ENCODE measurements around the gene C12orf75.

GRCh38 chr12:105349138-105349537, 18.6 kb downstream of the C12orf75 start:
- no peak for TF ChIP-seq PKNOX1 (IDR thresholded peaks at IDR 0.05)
- TF ChIP-seq FOXK2 (IDR thresholded peaks at IDR 0.05): no peak
- no peak for TF ChIP-seq FOXA1 (IDR thresholded peaks at IDR 0.05)
- TF ChIP-seq SP1 (IDR thresholded peaks at IDR 0.05): no peak
- no peak for TF ChIP-seq FOXM1 (IDR thresholded peaks at IDR 0.05; ENCODE audit: borderline replicate concordance)
- TF ChIP-seq BHLHE40 (IDR thresholded peaks at IDR 0.05; ENCODE audit: borderline replicate concordance): no peak

Measured in HEK293T (cell line).